Measurements from ENCODE around the gene CAMSAP2. TPM values are rescaled to one million over a fixed set of nuclear protein-coding genes. Genes with fewer than 3 reads are reported as not detected.
A peak's percentile ranks its signal among the peaks of the same experiment; 100 is the strongest.

The CAMSAP2 gene
- total and polyA plus RNA-seq, 3 donors from 2014 or later: 16.0 to 34.7 (median 28.4) TPM

DNA sequence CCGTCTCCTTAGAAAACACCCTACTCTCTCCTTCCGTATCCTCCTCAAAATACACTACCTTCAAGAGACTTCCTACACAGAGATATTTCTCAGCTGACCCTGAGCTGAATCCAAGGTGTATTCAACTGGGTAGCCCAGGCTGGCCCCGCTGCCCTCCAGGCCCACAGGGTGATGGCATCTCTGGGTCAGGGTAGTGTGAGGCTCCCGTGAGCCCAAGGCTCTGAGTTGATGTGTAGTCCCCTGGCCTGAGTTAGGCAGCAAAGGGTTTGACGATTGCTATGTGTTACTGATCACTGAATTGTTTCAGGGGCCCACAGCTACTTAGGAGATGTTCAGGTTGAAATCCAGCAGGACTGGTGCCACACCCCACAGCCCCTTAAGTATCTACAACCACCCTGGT is 162.7 kb downstream of the CAMSAP2 start:
- Histone ChIP-seq H3K27me3 (no peaks in the 10 kb centered on the region), H3K36me3 (ENCODE audit: low read depth, missing control alignments) (no peaks in the 10 kb centered on the region), H3K4me3 (no peak overlapping the region), H3K27ac (no peak overlapping the region), H3K9me3 (no peaks in the 10 kb centered on the region), H3K4me1 (peaks cover 9% of the 10 kb centered on the region)
- intact Hi-C loops (cut with DNase I; ENCODE audit: low total_unique reads): no loop called here
- TF ChIP-seq CTCF (IDR thresholded peaks at IDR 0.05): no peak
- TF ChIP-seq POLR2A (IDR thresholded peaks at IDR 0.05): no peak
- 93 to 96% methylated on average over 5 of the region's 5 CpGs for WGBS, 2 donors
- DNase-seq: no peak

DNA sequence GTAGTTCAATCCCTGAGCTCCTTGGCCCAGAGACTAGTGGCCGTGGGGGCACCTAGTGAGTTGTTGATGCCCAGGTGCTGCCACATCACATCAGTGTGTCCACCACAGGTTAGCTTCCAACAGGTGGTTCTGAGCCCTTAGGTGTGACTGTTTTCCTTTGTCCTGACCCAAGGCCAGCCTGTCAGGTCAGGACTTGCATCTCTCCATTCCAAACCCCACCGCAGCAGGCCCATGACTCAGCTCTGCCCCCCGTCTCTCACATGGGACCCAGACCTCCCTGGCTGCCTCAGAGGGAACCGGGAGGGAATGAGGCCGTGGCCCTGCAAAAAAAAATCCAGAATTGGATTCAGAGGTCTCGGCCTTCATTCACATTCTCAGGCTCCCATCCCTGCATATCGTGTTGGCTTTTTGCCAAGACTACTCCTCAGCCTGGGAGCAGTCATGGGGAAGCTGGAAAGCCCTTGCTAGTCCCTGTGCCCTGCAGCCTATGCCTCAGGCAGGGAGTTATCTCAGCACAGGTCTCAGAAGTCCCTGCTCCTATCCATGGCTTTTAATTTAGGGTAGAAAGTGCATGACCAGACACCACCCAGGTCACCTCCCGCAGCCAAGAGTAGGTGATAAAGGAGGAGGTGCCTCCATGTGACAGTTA is 163.2 kb downstream of the CAMSAP2 start:
- TF ChIP-seq CTCF (IDR thresholded peaks at IDR 0.05): no peak
- no peak for TF ChIP-seq POLR2A (IDR thresholded peaks at IDR 0.05)
- no peaks in the 10 kb centered on the region for H3K36me3 ChIP-seq (ENCODE audit: low read depth, missing control alignments)
- peaks cover 9% of the 10 kb centered on the region for H3K4me1 ChIP-seq
- no peaks in the 10 kb centered on the region for H3K27me3 ChIP-seq
- no peak overlapping the region for H3K27ac ChIP-seq
- DNase-seq: no peak
- H3K9me3 ChIP-seq: no peaks in the 10 kb centered on the region
- WGBS, 2 donors: 49 to 58% methylated on average over 7 to 8 of the region's 8 CpGs
- H3K4me3 ChIP-seq: no peak overlapping the region
- intact Hi-C loops (cut with DNase I; ENCODE audit: low total_unique reads): no loop called here

GRCh38 chr1:200903793-200904192 is 165.1 kb downstream of the CAMSAP2 start:
- Histone ChIP-seq H3K9me3 (no peaks in the 10 kb centered on the region), H3K4me3 (no peak overlapping the region), H3K36me3 (ENCODE audit: low read depth, missing control alignments) (no peaks in the 10 kb centered on the region), H3K4me1 (peaks cover 9% of the 10 kb centered on the region), H3K27ac (no peak overlapping the region), H3K27me3 (no peaks in the 10 kb centered on the region)
- WGBS, 2 donors: 86 to 93% methylated on average over 5 of the region's 5 CpGs
- intact Hi-C loops (cut with DNase I; ENCODE audit: low total_unique reads): no loop called here
- no peak for DNase-seq
- no peak for TF ChIP-seq POLR2A (IDR thresholded peaks at IDR 0.05)
- no peak for TF ChIP-seq CTCF (IDR thresholded peaks at IDR 0.05)

DNA sequence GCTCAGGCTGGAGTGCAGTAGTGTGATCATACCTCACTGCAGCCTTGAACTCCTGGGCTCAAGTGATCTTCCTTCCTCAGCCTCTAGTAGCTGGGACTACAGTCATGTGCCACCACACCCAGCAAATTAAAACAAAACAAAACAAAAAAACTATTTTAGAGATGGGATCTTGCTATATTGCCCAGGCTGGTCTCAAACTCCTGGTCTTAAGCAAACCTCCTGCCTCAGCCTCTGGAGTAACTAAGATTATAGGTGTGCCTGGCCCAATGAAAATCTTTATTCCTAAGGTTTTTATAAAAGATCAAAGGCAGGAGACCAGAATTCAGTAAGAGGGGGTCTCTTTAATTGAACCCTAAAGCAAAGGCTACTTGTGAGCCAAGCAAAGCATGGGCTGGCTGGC is 166.1 kb downstream of the CAMSAP2 start:
- TF ChIP-seq CTCF (IDR thresholded peaks at IDR 0.05) (no peak), POLR2A (IDR thresholded peaks at IDR 0.05) (no peak)

GRCh38 chr1:200905411-200906052 is 166.8 kb downstream of the CAMSAP2 start:
- no peak for DNase-seq
- intact Hi-C loops (cut with DNase I; ENCODE audit: low total_unique reads): no loop called here
- 47 to 57% methylated on average over 4 of the region's 4 CpGs for WGBS, 2 donors
- no peak for TF ChIP-seq POLR2A (IDR thresholded peaks at IDR 0.05)
- no peak for TF ChIP-seq CTCF (IDR thresholded peaks at IDR 0.05)
- Histone ChIP-seq H3K4me1 (peaks cover 9% of the 10 kb centered on the region), H3K4me3 (no peak overlapping the region), H3K36me3 (ENCODE audit: low read depth, missing control alignments) (no peaks in the 10 kb centered on the region), H3K27ac (peak overlapping the region in 1 of 2 donors; percentile 14), H3K27me3 (no peaks in the 10 kb centered on the region), H3K9me3 (no peaks in the 10 kb centered on the region)

More for the DNA sequence above, 166.1 kb downstream of the CAMSAP2 start:
- Histone ChIP-seq H3K4me3 (no peak overlapping the region), H3K27ac (peak overlapping the region in 1 of 2 donors; percentile 14), H3K36me3 (ENCODE audit: low read depth, missing control alignments) (no peaks in the 10 kb centered on the region), H3K4me1 (peaks cover 9% of the 10 kb centered on the region), H3K9me3 (no peaks in the 10 kb centered on the region), H3K27me3 (no peaks in the 10 kb centered on the region)
- intact Hi-C loops (cut with DNase I; ENCODE audit: low total_unique reads): no loop called here
- no peak for DNase-seq
